Osteoblast (primary cell): ENCODE measurements around the gene PTBP1. TPM values are rescaled to one million over a fixed set of nuclear protein-coding genes. Genes with fewer than 3 reads are reported as not detected.

Experiments
- DNase-seq: peaks from one replicate; pipeline ENCODE4 v3.0.0; 2011; ENCODE audit warnings: low spot score, mixed read lengths; ENCODE audit not compliant: insufficient read length; ENCODE audit errors: missing footprints
- H2AFZ ChIP-seq: 2 replicates; pipeline ENCODE4 v1.6.0; 2011; ENCODE audit warnings: mild to moderate bottlenecking, low read length
- H3K27ac ChIP-seq: 2 replicates; pipeline ENCODE4 v1.5.1; 2011; ENCODE audit warnings: mild to moderate bottlenecking, low read depth, low read length, moderate library complexity
- H3K27me3 ChIP-seq: 2 replicates; pipeline ENCODE4 v1.6.0; 2012; ENCODE audit warnings: mild to moderate bottlenecking, control low read depth, inconsistent platforms, low read length, moderate library complexity; ENCODE audit not compliant: insufficient read depth
- H3K36me3 ChIP-seq: 2 replicates; pipeline ENCODE4 v1.5.1; 2011; ENCODE audit warnings: mild to moderate bottlenecking, low read length, control low read depth, moderate library complexity; ENCODE audit not compliant: insufficient read depth
- H3K4me1 ChIP-seq: 2 replicates; pipeline ENCODE4 v1.5.1; 2011; ENCODE audit warnings: mild to moderate bottlenecking, low read length, control low read depth, moderate library complexity; ENCODE audit not compliant: insufficient read depth
- H3K4me2 ChIP-seq: 2 replicates; pipeline ENCODE4 v1.6.0; 2011; ENCODE audit warnings: mild to moderate bottlenecking, low read length; ENCODE audit not compliant: insufficient read depth
- H3K4me3 ChIP-seq: fragments of 200-600 bp; sonication (generic); 3 replicates; pipeline ENCODE4 v1.5.1; 2012; ENCODE audit warnings: mild to moderate bottlenecking, low read length, inconsistent platforms; ENCODE audit not compliant: insufficient read depth
- H3K79me2 ChIP-seq: 2 replicates; pipeline ENCODE4 v1.6.0; 2012; ENCODE audit warnings: mild to moderate bottlenecking, low read length, control low read depth, inconsistent platforms; ENCODE audit not compliant: insufficient read depth
- H3K9me3 ChIP-seq: 2 replicates; pipeline ENCODE4 v1.5.1; 2011; ENCODE audit warnings: low read depth, low read length, control low read depth
- H4K20me1 ChIP-seq: 2 replicates; pipeline ENCODE4 v1.6.0; 2012; ENCODE audit warnings: mild to moderate bottlenecking, low read length, control low read depth; ENCODE audit not compliant: insufficient read depth
- total RNA-seq: library from RNA; depleted of rRNA; stranded (reverse); fragments of >200 nt; gene quantifications from 2 replicates; pipeline ENCODE4 v1.2.3, GENCODE V29; 2012
- TF ChIP-seq, protein P1 (sequence below): IDR thresholded peaks from 2 replicates; pipeline ENCODE4 v1.5.1; 2011; ENCODE audit warnings: mild to moderate bottlenecking, low read depth, low read length, moderate library complexity; ENCODE audit errors: extremely low read depth

Gene PTBP1
- total RNA-seq, 1 donor, result 106 TPM

DNA sequence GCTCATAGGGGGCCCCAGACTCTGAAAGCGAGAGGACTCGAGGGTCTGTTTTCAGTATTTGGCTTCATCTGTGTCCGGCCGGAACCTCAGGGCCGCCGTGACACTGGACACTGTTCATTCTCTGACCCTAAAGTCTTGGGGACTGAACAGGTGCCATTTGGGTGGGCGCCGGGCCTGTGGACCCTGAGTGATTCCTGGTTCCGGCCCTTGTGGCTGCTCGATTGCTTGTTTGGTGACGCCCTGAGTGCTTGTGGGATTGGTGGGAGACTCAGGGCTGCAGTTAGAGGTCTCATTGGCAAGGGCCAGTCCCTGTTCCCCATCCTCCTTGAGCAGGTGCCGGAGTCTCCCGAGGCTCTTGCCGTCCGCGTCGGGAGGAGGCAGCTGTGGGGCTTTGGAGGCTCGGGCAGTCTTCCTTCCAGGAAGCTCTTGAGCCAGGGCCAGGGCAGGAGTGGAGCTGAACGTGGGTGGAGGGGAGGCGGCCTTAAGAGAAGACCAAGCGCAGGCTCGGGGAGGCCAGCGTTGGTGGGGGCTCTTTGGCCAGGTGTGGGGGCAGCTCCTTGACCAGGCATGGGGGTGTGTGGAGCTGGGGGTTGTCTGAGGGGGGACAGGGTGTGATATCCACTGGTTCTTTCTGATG, 4.7 kb downstream of the PTBP1 start:
- Histone ChIP-seq H3K4me3 (peak overlapping the region; percentile 85), H3K36me3 (peaks cover 70% of the 10 kb centered on the region), H3K79me2 (peaks cover 92% of the 10 kb centered on the region), H3K27me3 (no peaks in the 10 kb centered on the region), H3K27ac (peak overlapping the region; percentile 53), H4K20me1 (peaks cover 88% of the 10 kb centered on the region), H2AFZ (no peak overlapping the region), H3K4me1 (peaks cover 36% of the 10 kb centered on the region), H3K4me2 (peak overlapping the region; percentile 88), H3K9me3 (no peaks in the 10 kb centered on the region)
- TF ChIP-seq, protein P1, sequence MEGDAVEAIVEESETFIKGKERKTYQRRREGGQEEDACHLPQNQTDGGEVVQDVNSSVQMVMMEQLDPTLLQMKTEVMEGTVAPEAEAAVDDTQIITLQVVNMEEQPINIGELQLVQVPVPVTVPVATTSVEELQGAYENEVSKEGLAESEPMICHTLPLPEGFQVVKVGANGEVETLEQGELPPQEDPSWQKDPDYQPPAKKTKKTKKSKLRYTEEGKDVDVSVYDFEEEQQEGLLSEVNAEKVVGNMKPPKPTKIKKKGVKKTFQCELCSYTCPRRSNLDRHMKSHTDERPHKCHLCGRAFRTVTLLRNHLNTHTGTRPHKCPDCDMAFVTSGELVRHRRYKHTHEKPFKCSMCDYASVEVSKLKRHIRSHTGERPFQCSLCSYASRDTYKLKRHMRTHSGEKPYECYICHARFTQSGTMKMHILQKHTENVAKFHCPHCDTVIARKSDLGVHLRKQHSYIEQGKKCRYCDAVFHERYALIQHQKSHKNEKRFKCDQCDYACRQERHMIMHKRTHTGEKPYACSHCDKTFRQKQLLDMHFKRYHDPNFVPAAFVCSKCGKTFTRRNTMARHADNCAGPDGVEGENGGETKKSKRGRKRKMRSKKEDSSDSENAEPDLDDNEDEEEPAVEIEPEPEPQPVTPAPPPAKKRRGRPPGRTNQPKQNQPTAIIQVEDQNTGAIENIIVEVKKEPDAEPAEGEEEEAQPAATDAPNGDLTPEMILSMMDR, result no peak
- DNase-seq, result peak; percentile 99

DNA sequence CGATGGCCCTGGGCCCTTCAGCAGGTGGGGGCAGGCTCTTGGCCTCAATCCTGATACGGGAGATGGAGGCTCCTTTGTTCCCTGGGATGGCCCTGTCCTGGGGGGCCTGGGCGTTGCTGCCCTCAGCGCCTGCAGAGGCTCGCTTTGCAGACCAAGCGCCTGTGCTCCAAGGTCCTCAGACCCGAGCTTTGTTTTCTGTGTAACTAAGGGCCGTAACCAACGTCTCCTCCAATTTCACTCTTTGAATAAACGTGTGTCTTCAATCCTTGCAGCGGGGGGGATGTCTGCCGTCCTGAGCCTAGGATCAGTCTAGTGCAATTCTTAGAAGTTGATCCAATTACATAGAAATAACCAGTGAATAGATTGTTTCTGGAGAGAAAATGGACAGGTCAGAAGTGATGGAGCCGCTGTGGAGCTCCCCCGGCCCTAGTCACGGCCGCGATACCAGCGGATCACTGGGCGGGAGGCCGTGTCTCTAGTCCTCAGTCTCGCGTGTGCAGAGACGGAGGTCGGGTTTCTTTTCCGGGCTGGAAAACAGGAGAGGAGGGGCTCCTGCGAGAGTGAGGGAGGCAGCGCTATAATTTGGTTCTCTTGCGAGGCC, 5.3 kb downstream of the PTBP1 start:
- Histone ChIP-seq H3K4me1 (peaks cover 36% of the 10 kb centered on the region), H3K79me2 (peaks cover 98% of the 10 kb centered on the region), H3K27me3 (no peaks in the 10 kb centered on the region), H2AFZ (no peak overlapping the region), H3K4me2 (peak overlapping the region; percentile 88), H4K20me1 (peaks cover 94% of the 10 kb centered on the region), H3K36me3 (peaks cover 76% of the 10 kb centered on the region), H3K4me3 (peak overlapping the region; percentile 85), H3K9me3 (no peaks in the 10 kb centered on the region), H3K27ac (peak overlapping the region; percentile 28)
- peak; percentile 94 for DNase-seq
- TF ChIP-seq, protein P1, result no peak

- Histone ChIP-seq H3K4me2 (peak overlapping the region; percentile 88), H2AFZ (no peak overlapping the region), H4K20me1 (peaks cover 98% of the 10 kb centered on the region), H3K36me3 (peaks cover 81% of the 10 kb centered on the region), H3K4me1 (peaks cover 36% of the 10 kb centered on the region), H3K9me3 (no peaks in the 10 kb centered on the region), H3K27me3 (no peaks in the 10 kb centered on the region), H3K79me2 (peaks cover 100% of the 10 kb centered on the region), H3K27ac (peak overlapping the region; percentile 28), H3K4me3 (no peak overlapping the region)
- TF ChIP-seq, protein P1, result no peak
- peak; percentile 93 for DNase-seq
Measured at GRCh38 chr19:803099-803561, 5.9 kb downstream of the PTBP1 start.

GRCh38 chr19:803686-804418, 6.6 kb downstream of the PTBP1 start:
- H3K27me3 ChIP-seq, result no peaks in the 10 kb centered on the region
- peaks cover 100% of the 10 kb centered on the region for H3K79me2 ChIP-seq
- H3K36me3 ChIP-seq, result peaks cover 86% of the 10 kb centered on the region
- H2AFZ ChIP-seq, result no peak overlapping the region
- peak; percentile 89 for DNase-seq
- H3K27ac ChIP-seq, result no peak overlapping the region
- no peak overlapping the region for H3K4me3 ChIP-seq
- peaks cover 36% of the 10 kb centered on the region for H3K4me1 ChIP-seq
- peaks cover 95% of the 10 kb centered on the region for H4K20me1 ChIP-seq
- no peak overlapping the region for H3K4me2 ChIP-seq
- TF ChIP-seq, protein P1, result no peak
- H3K9me3 ChIP-seq, result no peaks in the 10 kb centered on the region
